ENCODE measurements around the gene METTL27. TPM values are rescaled to one million over a fixed set of nuclear protein-coding genes. Genes with fewer than 3 reads are reported as not detected.

Gene METTL27
- total RNA-seq, 4 donors from 2014 or later: 0.34 to 4.4 TPM; not detected in 2

GRCh38 chr7:73834626-73835191, 7.6 kb downstream of the METTL27 start:
- H3K4me3 ChIP-seq: no peak overlapping the region
- H3K27me3 ChIP-seq: peaks cover 0 to 29% (median 0%) of the 10 kb centered on the region in 4 donors
- TF ChIP-seq POLR2A (IDR thresholded peaks at IDR 0.05): no peak
- no peak for TF ChIP-seq CTCF (IDR thresholded peaks at IDR 0.05)
- DNase-seq: no peak
- no peaks in the 10 kb centered on the region for H3K9me3 ChIP-seq
- H3K27ac ChIP-seq: no peak overlapping the region
- WGBS, 2 donors: 97 to 100% methylated on average over 2 to 8 of the region's 11 CpGs
- intact Hi-C loops (cut with DNase I): no loop called here
- no peaks in the 10 kb centered on the region for H3K36me3 ChIP-seq
- H3K4me1 ChIP-seq: peaks cover 6 to 65% (median 21%) of the 10 kb centered on the region in 3 donors

- Histone ChIP-seq H3K4me1 (peaks cover 4 to 65% (median 21%) of the 10 kb centered on the region in 3 donors), H3K4me3 (peak overlapping the region in 3 of 4 donors; percentile 53 to 59 (median 56)), H3K27me3 (peaks cover 0 to 30% (median 0%) of the 10 kb centered on the region in 4 donors), H3K27ac (peak overlapping the region in 3 of 4 donors; percentile 89 to 94 (median 92)), H3K36me3 (no peaks in the 10 kb centered on the region), H3K9me3 (no peaks in the 10 kb centered on the region)
- intact Hi-C loops (cut with DNase I): no loop called here
- no peak for TF ChIP-seq POLR2A (IDR thresholded peaks at IDR 0.05)
- no peak for TF ChIP-seq CTCF (IDR thresholded peaks at IDR 0.05)
- DNase-seq: no peak
- WGBS, 2 donors: 42 to 44% methylated on average over 9 to 11 of the region's 13 CpGs
These were observed 8.9 kb downstream of the METTL27 start for GRCh38 chr7:73833251-73833919.

- Histone ChIP-seq H3K9me3 (no peaks in the 10 kb centered on the region), H3K4me3 (peak overlapping the region; percentile 38 to 59 (median 54)), H3K27ac (peak overlapping the region in 3 of 4 donors; percentile 89 to 94 (median 92)), H3K36me3 (no peaks in the 10 kb centered on the region), H3K27me3 (peaks cover 0 to 30% (median 0%) of the 10 kb centered on the region in 4 donors), H3K4me1 (peaks cover 10 to 65% (median 27%) of the 10 kb centered on the region in 3 donors)
- no peak for TF ChIP-seq CTCF (IDR thresholded peaks at IDR 0.05)
- TF ChIP-seq POLR2A (IDR thresholded peaks at IDR 0.05): no peak
- WGBS, 2 donors: 57 to 64% methylated on average over 12 to 13 of the region's 13 CpGs
- no peak for DNase-seq
- intact Hi-C loops (cut with DNase I): no loop called here
These were observed 9.5 kb downstream of the METTL27 start for GRCh38 chr7:73832806-73833205.

DNA sequence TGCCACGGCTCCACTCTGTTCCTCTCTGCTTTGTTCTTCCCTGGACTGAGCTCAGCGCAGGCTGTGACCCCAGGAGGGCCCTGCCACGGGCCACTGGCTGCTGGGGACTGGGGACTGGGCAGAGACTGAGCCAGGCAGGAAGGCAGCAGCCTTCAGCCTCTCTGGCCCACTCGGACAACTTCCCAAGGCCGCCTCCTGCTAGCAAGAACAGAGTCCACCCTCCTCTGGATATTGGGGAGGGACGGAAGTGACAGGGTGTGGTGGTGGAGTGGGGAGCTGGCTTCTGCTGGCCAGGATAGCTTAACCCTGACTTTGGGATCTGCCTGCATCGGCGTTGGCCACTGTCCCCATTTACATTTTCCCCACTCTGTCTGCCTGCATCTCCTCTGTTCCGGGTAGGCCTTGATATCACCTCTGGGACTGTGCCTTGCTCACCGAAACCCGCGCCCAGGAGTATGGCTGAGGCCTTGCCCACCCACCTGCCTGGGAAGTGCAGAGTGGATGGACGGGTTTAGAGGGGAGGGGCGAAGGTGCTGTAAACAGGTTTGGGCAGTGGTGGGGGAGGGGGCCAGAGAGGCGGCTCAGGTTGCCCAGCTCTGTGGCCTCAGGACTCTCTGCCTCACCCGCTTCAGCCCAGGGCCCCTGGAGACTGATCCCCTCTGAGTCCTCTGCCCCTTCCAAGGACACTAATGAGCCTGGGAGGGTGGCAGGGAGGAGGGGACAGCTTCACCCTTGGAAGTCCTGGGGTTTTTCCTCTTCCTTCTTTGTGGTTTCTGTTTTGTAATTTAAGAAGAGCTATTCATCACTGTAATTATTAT, 10.3 kb downstream of the METTL27 start:
- intact Hi-C loops (cut with DNase I): no loop called here
- no peaks in the 10 kb centered on the region for H3K36me3 ChIP-seq
- no peak for DNase-seq
- 40 to 54% methylated on average over 1 to 6 of the region's 16 CpGs for WGBS, 2 donors
- peak overlapping the region; percentile 86 to 94 (median 90) for H3K27ac ChIP-seq
- no peaks in the 10 kb centered on the region for H3K9me3 ChIP-seq
- peaks cover 0 to 30% (median 0%) of the 10 kb centered on the region in 4 donors for H3K27me3 ChIP-seq
- H3K4me1 ChIP-seq: peaks cover 16 to 69% (median 32%) of the 10 kb centered on the region in 3 donors
- peak overlapping the region; percentile 38 to 59 (median 54) for H3K4me3 ChIP-seq
- no peak for TF ChIP-seq CTCF (IDR thresholded peaks at IDR 0.05)
- TF ChIP-seq POLR2A (IDR thresholded peaks at IDR 0.05): peak in 3 of 4 donors; percentile 34 to 50 (median 35)

- peak overlapping the region; percentile 86 to 94 (median 90) for H3K27ac ChIP-seq
- TF ChIP-seq CTCF (IDR thresholded peaks at IDR 0.05): no peak
- TF ChIP-seq POLR2A (IDR thresholded peaks at IDR 0.05): no peak
- H3K36me3 ChIP-seq: no peaks in the 10 kb centered on the region
- whole genome bisulfite sequencing, 2 donors: 80 to 92% methylated on average over 1 to 4 of the region's 16 CpGs
- H3K27me3 ChIP-seq: peaks cover 0 to 30% (median 0%) of the 10 kb centered on the region in 4 donors
- intact Hi-C loops (cut with DNase I): no loop called here
- peaks cover 16 to 74% (median 32%) of the 10 kb centered on the region in 3 donors for H3K4me1 ChIP-seq
- no peak for DNase-seq
- H3K4me3 ChIP-seq: peak overlapping the region; percentile 38 to 59 (median 54)
- H3K9me3 ChIP-seq: no peaks in the 10 kb centered on the region
These were observed 10.8 kb downstream of the METTL27 start for GRCh38 chr7:73831584-73831833.

Measured in esophagus squamous epithelium (tissue), 5 donors.